Measurements from ENCODE around the gene PIBF1. TPM values are rescaled to one million over a fixed set of nuclear protein-coding genes. Genes with fewer than 3 reads are reported as not detected.
A peak's percentile ranks its signal among the peaks of the same experiment; 100 is the strongest.

The PIBF1 gene
- total and polyA plus RNA-seq, 2 of the 4 experiments (the other 2 are of a cell fraction): 5.1 to 13.3 TPM

DNA sequence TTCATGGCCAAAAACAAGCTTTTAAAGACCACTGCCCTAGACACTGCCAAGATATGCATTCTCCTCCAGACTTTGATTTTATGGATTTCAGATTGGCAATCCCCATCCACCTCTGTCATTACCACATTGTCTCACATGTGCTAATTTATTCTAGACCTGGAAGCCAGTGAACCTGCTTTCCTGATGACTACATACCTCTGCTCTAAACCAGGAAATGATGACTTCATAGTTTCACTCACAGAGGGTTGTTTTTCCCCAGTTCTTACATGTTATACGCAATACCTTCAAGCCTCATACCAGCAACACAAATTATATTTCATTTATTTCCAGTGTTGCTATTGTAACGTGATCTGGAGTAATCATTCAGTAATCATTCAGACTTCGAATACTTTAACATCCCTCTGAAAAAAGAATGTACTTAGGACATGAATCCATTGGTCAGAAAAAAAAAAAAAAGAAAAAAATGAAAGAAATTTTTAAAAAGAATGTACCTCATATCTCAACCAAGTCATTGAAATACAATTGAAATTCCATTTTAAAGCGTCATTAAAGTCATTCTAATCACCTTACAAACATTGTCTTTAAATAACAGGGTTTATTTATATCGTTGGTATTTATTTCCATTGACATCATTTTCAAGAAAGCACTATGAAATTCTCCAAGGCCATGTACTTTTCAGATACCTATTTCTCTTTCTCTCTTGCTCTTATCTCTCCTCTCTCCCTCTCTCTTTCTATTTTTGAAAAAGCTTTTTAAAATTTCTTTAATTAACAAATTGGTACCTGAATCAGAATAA is 243.5 kb downstream of the PIBF1 start:
- BruUV-seq (replicated peaks): no TSS peak
- TF ChIP-seq RAD21 (IDR thresholded peaks at IDR 0.05; ENCODE audit: low read length) (no peak), MAZ (IDR thresholded peaks at IDR 0.05; ENCODE audit: borderline replicate concordance, low read depth, low read length) (no peak), POLR2A (IDR thresholded peaks at IDR 0.05; ENCODE audit: low read depth, low read length) (no peak), CEBPB (IDR thresholded peaks at IDR 0.05; ENCODE audit: low read depth, low read length) (no peak), CHD1 (IDR thresholded peaks at IDR 0.05; ENCODE audit: low read depth, low read length) (no peak), NFE2L2 (IDR thresholded peaks at IDR 0.05; ENCODE audit: low read depth, low read length) (no peak), RCOR1 (IDR thresholded peaks at IDR 0.05; ENCODE audit: insufficient replicate concordance, low read length) (no peak), MXI1 (IDR thresholded peaks at IDR 0.05; ENCODE audit: borderline replicate concordance, low read depth, low read length) (no peak), BHLHE40 (IDR thresholded peaks at IDR 0.05; ENCODE audit: low read depth, low read length) (no peak), RFX5 (IDR thresholded peaks at IDR 0.05; ENCODE audit: low read depth, low read length) (no peak), FOS (IDR thresholded peaks at IDR 0.05; ENCODE audit: low read depth, low read length) (no peak), MAFK (IDR thresholded peaks at IDR 0.05; ENCODE audit: low read depth, low read length) (no peak), SMC3 (IDR thresholded peaks at IDR 0.05; ENCODE audit: low read depth, low read length) (no peak)
- TF ChIP-seq, protein P1, sequence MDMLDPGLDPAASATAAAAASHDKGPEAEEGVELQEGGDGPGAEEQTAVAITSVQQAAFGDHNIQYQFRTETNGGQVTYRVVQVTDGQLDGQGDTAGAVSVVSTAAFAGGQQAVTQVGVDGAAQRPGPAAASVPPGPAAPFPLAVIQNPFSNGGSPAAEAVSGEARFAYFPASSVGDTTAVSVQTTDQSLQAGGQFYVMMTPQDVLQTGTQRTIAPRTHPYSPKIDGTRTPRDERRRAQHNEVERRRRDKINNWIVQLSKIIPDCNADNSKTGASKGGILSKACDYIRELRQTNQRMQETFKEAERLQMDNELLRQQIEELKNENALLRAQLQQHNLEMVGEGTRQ (IDR thresholded peaks at IDR 0.05; ENCODE audit: low read depth, low read length): no peak
- TF ChIP-seq, protein P2, sequence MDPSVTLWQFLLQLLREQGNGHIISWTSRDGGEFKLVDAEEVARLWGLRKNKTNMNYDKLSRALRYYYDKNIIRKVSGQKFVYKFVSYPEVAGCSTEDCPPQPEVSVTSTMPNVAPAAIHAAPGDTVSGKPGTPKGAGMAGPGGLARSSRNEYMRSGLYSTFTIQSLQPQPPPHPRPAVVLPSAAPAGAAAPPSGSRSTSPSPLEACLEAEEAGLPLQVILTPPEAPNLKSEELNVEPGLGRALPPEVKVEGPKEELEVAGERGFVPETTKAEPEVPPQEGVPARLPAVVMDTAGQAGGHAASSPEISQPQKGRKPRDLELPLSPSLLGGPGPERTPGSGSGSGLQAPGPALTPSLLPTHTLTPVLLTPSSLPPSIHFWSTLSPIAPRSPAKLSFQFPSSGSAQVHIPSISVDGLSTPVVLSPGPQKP (IDR thresholded peaks at IDR 0.05; ENCODE audit: borderline replicate concordance, low read depth, low read length): no peak
- TF ChIP-seq, protein P3, sequence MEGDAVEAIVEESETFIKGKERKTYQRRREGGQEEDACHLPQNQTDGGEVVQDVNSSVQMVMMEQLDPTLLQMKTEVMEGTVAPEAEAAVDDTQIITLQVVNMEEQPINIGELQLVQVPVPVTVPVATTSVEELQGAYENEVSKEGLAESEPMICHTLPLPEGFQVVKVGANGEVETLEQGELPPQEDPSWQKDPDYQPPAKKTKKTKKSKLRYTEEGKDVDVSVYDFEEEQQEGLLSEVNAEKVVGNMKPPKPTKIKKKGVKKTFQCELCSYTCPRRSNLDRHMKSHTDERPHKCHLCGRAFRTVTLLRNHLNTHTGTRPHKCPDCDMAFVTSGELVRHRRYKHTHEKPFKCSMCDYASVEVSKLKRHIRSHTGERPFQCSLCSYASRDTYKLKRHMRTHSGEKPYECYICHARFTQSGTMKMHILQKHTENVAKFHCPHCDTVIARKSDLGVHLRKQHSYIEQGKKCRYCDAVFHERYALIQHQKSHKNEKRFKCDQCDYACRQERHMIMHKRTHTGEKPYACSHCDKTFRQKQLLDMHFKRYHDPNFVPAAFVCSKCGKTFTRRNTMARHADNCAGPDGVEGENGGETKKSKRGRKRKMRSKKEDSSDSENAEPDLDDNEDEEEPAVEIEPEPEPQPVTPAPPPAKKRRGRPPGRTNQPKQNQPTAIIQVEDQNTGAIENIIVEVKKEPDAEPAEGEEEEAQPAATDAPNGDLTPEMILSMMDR (conservative IDR thresholded peaks at IDR 0.05; ENCODE audit: low read depth, low read length): no peak
- POLR2A ChIA-PET (ENCODE audit: unreplicated experiment): no interaction called here
- dilution Hi-C loops (cut with HindIII; ENCODE audit: low sequenced_read_pairs, unreplicated experiment) (no loop called here), in situ Hi-C loops (cut with MboI; ENCODE audit: low sequenced_read_pairs) (no loop called here), intact Hi-C loops (cut with micrococcal nuclease) (no loop called here)
- WGBS, 2 experiments (ENCODE audit: extremely low coverage in 2 of 2, insufficient read length in 1 of 2): no CpG with 5 or more reads among the region's 5 CpGs
- no peak overlapping the region for H4K5ac ChIP-seq (ENCODE audit: low read depth, low read length)
- no peaks in the 10 kb centered on the region for H3K9me1 ChIP-seq (ENCODE audit: insufficient read depth, low read length)
- no peak overlapping the region for H3K9ac ChIP-seq (ENCODE audit: low read depth, low read length)
- H3K36me3 ChIP-seq (ENCODE audit: control insufficient read depth, insufficient read depth, low read length): no peaks in the 10 kb centered on the region
- H3K4me3 ChIP-seq (ENCODE audit: insufficient read depth, low read depth, low read length): no peak overlapping the region
- H3K27ac ChIP-seq (ENCODE audit: insufficient read depth, low read length): no peak overlapping the region
- no peak overlapping the region for H4K91ac ChIP-seq (ENCODE audit: insufficient read depth, low read depth, low read length)
- no peak overlapping the region for H2BK120ac ChIP-seq (ENCODE audit: low read depth, low read length)
- no peak overlapping the region for H2AFZ ChIP-seq (replicated peaks; ENCODE audit: low read length, poor library complexity)
- no peak overlapping the region for H3K4me2 ChIP-seq (ENCODE audit: low read depth, low read length)
- no peaks in the 10 kb centered on the region for H3K79me1 ChIP-seq (ENCODE audit: low read depth in 1 of 2, low read length in 2 of 2)
- no peak overlapping the region for H3K56ac ChIP-seq (ENCODE audit: extremely low read depth, insufficient read depth, low read length)
- DNase-seq (peak; percentile 47), ATAC-seq (ENCODE audit: low read depth) (no peak)
- H3K14ac ChIP-seq (replicated peaks; ENCODE audit: low read depth, low read length): no peak overlapping the region
- H3K9me3 ChIP-seq (ENCODE audit: control insufficient read depth, insufficient read depth, low read length): no peaks in the 10 kb centered on the region
- H3K23ac ChIP-seq (ENCODE audit: low read depth, low read length): no peak overlapping the region
- H4K8ac ChIP-seq (ENCODE audit: low read depth in 2 of 2, low read length in 2 of 2): no peak overlapping the region
- no peak overlapping the region for H2AK5ac ChIP-seq (ENCODE audit: low read depth, low read length)
- no peak overlapping the region for H2AK9ac ChIP-seq (replicated peaks; ENCODE audit: low read depth, low read length, poor library complexity)
- no peaks in the 10 kb centered on the region for H3K27me3 ChIP-seq (ENCODE audit: control insufficient read depth, insufficient read depth, low read length)
- no peaks in the 10 kb centered on the region for H3K4me1 ChIP-seq (ENCODE audit: control insufficient read depth, insufficient read depth, low read length)
- H2BK15ac ChIP-seq (ENCODE audit: low read depth, low read length): no peak overlapping the region
- H4K20me1 ChIP-seq (ENCODE audit: insufficient read depth, low read length): no peaks in the 10 kb centered on the region
- no peak overlapping the region for H2BK20ac ChIP-seq (ENCODE audit: low read depth, low read length)
- CTCF ChIA-PET: no interaction called here
- H3K4ac ChIP-seq (ENCODE audit: low read depth, low read length): no peak overlapping the region
- H3K18ac ChIP-seq (ENCODE audit: low read depth, low read length): no peak overlapping the region
- H2BK5ac ChIP-seq (ENCODE audit: low read depth, low read length, poor library complexity, severe bottlenecking): no peak overlapping the region

All from IMR-90 (cell line).